Posterior vena cava (tissue), 2 donors: ENCODE results near the gene CAMTA1. TPM values are rescaled to one million over a fixed set of nuclear protein-coding genes. Genes with fewer than 3 reads are reported as not detected.

Experiments
- DNase-seq: peaks from one replicate; pipeline ENCODE4 v3.0.0-alpha.2; 2020; ENCODE audit warnings: low spot score
- intact Hi-C, 2 donors: fragments of 100-400 bp; cut with DNase I; formaldehyde crosslinking; loops; one replicate each; pipeline versions ENCODE4 v1.14.1 to v1.14.2; 2022 to 2023
- total RNA-seq, 2 donors: library from RNA; stranded (reverse); fragmentation: NEBNext Ultra II Directional; extraction: Animal tissue kit (Norgen Biotek cat#: 25700); gene quantifications; one replicate each; pipeline ENCODE4 v1.2.1, GENCODE V29; 2021
- donor health status: DM: yes; HTN: yes; CAD: no.
- donor health status: DM: yes; HTN: yes; CAD: no.

CAMTA1 gene
- total RNA-seq, 2 donors from 2014 or later: 65.1 to 76.4 TPM

DNA sequence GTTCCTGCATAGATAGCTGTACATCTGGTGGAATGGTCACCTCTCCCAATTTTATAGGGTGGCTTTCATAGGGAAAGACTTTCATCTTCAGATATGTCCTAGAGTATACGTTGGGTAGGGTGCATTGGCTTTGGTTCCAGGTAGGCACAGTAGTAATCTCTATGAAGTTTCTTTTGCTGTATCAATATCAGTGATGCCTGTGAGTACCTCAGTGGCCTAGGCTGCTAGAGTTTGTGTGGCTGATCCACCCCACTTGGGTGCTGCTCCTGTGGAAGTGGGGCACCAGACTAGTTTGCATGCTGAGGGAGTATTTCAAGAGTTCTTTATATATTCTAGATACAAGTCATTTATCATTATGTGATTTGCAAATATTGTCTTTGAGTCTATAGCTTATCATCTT, 615.3 kb downstream of the CAMTA1 start:
- intact Hi-C loops: no loop called here

DNA sequence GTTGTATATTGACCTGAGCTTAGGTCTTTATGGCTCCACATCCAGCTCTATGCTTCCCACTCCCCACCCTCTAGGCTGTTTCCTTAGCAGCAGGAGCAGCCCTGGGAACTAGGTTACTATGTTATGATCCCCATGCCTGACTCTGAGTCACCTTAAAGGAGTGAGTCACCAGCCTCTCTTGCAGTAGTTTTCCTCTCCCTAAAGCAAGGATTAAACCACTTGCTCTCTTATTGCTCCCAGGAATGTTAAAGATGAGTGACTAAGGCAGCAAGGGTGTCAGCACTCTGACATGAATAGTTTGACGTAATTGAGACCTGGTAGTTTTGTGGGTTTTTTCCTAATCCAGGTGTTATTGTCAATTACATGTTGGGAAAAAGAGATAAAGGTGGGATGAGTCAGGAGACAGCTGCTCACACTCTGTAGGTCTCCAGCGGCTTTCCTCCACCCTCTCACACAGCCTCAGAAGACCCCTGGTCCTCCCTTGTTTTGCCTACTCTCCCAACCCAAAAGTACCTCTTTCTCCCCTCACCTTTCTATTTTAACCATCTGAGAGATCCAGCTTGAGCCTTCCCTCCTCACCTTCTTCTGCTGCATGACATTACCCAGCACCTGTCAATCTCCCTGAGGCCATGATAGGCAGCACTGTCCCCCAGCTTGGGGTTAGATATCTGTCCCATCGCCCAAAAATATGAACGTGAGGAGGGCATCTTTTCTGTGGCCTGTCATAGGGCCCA, 616.7 kb downstream of the CAMTA1 start:
- intact Hi-C loops: no loop called here
- DNase-seq: no peak

More for the DNA sequence above, 615.3 kb downstream of the CAMTA1 start:
- DNase-seq: no peak

DNA sequence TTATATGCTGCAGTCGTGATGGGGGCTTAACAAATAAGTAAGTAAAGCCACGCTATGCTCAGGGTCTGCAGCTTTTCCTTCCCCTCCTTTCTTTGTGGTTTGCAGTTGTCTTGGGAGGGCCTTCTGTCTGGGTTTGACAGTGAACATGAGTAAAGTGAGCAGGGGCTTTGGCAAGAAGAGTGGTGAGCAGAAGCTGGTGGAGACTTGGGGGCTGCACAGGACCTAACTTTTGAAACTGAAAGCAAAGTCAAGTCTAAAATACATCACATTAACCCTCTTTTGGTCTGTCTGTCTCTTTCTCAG, 617.2 kb downstream of the CAMTA1 start:
- intact Hi-C loops: no loop called here
- no peak for DNase-seq

DNA sequence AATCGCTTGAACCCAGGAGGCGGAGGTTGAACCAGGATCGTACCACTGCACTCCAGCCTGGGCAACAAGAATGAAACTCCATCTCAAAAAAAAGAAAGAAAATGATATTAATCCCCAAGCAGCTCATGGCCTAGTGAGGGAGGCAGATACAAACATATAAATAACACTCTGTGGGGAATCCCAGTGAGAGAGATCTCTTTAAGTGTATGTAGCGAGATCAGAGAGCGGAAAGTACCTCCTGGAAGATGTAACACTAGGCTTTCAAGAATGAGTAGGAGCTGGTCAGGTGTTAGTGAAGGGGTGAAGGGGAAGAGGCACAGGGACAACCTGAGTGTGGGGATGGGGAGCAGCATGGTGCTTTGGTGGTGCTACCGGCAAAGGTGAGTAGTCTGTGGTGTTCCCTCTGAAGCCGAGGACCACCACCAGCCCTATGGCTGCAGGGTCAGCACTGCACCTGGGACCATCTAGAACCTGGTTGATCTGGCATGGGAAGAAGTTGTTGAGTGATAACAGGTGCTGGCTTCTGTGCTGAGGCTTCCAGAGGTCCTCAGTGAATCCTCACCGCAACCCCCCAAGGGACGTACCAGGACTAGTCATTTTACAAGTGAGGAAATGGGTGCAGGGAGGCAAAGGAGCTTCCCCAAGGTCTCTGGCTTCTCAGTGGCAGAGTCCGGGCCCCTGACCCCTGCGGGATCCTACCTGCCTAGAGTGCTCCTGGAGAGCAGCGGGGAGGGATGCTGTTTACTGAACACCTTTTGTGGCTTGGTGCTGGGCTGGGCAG, 618.2 kb downstream of the CAMTA1 start:
- DNase-seq: no peak
- intact Hi-C loops: no loop called here

DNA sequence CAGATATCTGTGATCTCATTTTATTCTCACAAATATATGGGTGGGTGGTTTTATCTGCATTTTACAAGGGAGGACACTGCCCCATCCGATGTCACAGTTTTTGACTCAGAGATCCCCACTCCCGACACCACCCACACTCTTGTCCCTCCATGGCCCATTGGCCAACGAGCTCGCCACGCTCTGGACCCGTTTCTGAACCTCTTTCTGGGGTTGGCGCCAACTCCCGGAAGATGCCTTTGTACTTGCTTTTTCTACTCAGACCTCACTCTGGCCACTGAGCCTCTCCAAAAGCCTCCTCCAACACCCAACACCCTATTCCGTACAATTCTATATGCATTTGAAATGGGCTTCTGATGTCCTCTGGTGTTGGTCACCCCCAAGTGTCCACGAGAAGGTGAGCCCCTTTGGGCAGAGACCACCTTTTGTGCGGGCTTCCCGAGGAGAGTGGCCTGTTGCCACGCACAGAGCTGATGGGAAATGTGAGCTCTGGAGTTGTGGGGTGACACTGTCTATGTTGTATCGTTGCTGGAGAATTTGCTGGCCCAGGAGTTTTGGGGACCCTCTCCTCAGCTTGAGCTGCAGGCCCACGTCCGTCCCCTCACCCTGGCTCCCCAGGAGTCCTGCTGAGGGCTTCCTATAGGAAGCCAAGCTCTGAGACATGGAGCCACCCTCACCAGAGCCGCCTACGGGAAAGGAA, 618.9 kb downstream of the CAMTA1 start:
- no peak for DNase-seq

DNA sequence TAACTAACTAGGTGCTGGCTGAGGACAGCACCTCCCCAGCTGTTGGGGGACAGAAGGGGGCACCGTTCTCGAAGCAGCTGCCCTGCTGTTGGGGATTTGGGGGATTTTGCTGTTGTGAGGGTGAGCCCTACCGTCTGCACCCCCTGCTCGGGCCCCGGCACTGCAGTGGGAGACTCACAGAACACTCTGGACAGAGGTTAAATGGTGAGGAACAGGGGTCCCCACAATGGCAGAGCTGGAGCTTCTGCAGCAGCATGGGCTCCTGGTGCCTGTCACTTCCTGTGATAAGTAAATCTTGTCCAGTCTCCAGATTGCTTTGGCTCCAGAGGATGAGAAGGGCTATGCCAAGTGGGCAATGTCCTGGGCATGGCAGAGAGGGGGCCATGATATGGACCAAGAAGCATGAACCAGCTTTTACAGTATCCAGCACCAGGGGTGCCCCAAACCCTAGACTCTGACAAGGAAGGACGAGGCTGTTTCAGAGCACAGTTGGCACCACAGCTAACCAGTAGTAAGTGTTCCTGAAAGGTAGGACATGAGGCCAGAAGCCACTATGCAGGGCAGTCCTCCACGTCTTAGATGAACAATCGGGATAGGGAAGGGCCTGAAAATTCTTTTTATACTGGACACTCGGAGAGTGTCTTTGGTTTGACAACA, 620.7 kb downstream of the CAMTA1 start:
- no peak for DNase-seq
- intact Hi-C loops: no loop called here

More for the DNA sequence above, 618.9 kb downstream of the CAMTA1 start:
- intact Hi-C loops: no loop called here

DNA sequence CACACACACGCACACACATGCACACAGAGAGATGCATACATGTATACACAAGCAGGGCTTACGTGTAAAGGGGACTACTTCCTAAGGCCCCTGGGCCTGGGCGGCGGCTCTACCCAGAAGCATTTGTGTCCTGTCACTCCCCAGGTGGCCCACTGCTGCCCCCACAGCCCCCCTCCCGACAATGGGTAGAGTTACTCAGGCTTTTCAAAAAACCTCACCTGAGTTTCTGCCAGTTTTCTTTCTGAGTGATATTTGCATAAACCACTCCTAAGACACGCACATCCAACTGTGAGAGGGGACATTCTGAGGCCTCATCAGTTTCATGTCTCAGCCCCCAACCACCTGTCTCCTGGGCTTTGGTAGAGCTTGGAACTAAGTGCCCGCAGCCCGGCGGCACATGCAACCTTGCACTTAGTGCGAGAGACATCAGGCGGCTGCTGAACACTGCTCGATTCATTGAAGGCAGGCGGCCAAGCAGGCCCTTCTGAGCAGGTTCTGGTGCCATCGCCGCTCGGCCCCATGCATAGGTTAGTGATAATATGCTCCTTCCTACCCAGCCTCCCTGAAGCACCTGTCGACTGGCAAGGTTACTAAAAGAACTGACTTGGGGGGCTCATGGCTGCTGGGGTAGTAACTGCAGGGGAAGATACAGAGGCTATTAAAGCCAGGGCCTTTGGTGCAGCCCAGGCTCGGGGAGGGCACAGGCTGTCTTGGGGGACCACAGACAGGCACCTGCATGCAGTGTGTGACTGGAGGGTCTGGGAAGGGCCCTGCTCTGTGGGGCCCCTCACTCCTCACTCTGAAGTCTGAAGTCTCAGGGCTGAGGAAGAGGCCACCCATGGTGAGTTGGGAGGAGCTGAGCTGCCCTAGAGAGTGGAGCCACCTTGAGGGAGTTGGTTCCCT, 621.6 kb downstream of the CAMTA1 start:
- intact Hi-C loops: no loop called here
- no peak for DNase-seq

DNA sequence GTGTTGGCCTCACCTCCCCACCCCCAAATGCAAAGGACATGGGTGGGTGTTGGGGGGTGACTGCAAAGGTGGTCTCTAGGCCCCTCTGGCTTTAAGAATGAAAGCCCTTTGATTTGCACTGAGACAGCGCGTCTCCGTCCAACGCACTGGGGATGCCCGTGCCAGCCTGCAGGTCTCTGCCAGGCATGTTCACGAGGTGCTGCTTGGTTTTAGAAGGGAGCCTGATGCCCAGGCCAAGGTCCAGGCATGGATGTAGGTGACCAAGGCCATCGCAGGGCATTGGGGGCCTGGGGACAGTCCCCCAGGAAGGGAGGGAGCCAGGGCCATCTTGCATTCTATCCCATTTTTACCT, 622.3 kb downstream of the CAMTA1 start:
- DNase-seq: no peak
- intact Hi-C loops: no loop called here

DNA sequence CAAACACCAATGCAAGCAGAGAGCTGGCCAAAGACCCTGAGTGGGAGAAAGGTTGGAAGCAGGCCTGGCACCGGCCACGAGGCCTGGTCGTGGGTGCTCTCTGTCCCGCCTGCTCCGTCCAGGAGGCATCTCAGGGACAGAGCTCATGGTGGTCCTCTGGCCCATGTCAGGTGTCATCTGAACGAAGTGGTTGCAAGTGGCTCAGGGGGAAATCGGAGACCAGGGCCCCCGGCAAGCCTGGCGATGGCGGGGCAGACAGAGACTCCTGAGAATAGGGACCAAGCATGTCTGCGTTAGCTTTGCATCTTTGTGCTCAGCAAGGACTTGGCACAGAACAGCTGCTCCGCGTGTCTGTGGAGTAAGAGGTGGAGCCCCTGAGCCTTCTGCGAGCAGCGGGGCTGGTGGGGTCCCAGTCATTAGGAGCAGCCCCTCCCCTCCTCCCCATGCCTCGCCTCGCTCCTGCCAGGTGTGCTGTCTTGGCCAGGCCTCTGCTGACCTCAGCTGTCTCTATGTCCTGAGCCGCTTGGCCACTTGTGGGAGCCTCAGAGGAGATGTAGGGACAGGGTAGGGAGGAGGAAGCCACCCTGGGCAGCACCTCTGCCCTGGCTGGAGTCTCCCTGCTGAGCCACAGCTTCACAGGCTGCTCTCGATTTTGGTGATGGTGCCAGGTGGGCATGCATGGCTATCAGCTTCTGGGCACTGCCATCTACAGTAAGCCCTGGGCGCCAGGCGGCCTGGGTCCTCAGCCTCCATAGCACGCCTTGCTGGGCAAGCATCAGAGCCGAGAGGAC, 622.9 kb downstream of the CAMTA1 start:
- DNase-seq: no peak

DNA sequence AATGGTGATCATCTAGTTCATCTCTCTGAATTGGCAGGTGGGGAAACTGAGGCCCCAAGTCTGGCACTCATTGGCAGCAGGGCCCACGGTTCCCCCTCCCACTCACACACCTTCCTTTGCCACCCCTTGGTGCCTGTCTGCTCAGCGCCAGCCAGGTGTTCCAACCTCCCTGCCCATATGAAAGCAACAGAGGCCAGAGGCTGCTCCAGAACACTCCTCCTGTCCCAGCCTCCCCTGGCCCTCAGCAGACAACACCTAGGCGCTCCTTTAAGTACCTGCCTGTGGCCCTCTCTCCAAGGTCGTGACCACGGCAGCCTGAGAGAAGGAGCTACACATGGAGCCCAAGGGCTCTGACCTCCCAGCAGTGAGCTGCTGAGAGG, 623.5 kb downstream of the CAMTA1 start:
- DNase-seq: no peak
- intact Hi-C loops: no loop called here

More for the DNA sequence above, 622.9 kb downstream of the CAMTA1 start:
- intact Hi-C loops: no loop called here

DNA sequence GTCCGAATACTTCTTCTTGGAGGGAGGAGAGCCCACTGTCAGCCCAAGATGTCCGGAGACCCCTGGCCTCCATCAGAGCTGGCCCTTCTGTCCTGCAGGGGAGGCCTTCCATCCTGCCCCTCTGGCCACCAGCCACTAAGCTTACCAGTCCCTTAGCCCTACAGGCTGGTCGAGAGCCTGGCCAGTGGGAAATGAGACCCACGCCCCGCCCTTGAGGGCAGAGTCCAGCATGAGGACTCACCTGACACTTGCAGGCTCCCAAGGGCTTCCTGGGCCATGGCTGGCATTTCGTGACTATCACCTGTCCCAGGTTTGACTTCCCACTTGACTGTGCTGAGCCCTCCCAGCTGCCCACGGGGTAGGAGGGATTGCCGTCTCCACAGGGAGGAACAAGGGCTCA, 624.0 kb downstream of the CAMTA1 start:
- no peak for DNase-seq
- intact Hi-C loops: no loop called here

DNA sequence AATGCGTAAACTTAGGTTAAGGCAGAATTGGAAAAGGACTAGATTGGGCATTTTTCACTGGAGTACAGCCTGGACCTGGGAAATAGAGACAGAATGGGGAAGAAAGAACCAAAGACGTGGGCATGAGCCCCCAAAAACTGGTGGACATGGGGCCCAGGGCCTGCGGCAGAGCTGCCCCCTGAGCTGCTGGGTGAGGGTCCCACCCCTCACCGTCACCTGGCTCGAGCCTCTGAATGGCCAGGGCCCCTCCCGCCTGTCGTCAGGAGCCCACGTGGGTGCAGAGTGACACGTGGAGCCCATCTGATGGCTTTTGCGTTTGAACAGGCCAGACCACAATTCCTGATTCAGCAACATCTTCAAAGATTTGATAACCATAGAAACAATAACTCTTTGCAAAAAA, 624.9 kb downstream of the CAMTA1 start:
- no peak for DNase-seq
- intact Hi-C loops: no loop called here

DNA sequence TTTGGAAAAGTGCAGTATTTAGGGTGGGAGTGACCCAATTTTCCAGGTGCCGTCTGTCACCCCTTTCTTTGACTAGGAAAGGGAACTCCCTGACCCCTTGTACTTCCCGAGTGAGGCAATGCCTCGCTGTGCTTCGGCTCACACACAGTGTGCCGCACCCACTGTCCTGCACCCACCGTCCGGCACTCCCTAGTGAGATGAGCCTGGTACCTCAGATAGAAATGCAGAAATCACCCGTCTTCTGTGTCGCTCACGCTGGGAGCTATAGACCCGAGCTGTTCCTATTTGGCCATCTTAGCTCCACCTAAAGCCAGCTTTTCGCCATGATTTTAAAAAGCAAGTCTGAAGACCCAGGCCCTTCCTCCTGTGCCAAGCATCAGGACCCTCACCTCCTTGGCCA, 632.4 kb downstream of the CAMTA1 start:
- intact Hi-C loops: loop anchor here in 1 of 2 donors (2.0 kb wide), 1 partner anchor 55 kb away; no protein-coding TSS in a partner anchor
- DNase-seq: peak; percentile 62

DNA sequence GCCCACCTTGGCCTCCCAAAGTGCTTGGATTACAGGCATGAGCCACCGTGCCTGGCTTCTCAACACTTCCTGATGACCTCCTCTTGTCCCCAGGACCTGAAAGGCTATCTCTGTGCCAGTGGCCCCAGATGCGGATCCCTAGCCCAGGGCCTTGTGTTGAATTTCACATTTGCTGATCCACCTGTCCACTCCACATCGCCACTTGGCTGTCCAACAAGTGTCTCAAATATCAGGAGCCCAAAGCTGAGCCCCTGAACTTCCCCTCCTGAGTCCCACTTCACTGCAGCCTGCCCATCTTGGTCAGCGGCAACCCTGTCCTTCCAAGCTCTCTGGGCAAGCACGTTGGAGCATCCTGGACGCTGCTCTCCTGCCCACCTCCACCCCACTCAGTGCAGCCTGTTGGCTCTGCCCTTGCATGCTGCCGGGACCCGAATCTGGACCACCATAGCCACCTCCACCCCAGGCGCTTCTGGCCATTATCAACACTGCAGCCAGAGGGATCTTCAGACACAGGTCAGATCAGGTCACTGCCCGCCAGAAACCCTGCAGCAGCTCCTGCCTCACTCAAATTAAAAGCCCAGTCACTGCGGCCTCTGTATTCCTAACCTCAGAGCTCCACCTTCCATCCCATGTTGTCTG, 633.3 kb downstream of the CAMTA1 start:
- DNase-seq: peak; percentile 63
- intact Hi-C loops: no loop called here

DNA sequence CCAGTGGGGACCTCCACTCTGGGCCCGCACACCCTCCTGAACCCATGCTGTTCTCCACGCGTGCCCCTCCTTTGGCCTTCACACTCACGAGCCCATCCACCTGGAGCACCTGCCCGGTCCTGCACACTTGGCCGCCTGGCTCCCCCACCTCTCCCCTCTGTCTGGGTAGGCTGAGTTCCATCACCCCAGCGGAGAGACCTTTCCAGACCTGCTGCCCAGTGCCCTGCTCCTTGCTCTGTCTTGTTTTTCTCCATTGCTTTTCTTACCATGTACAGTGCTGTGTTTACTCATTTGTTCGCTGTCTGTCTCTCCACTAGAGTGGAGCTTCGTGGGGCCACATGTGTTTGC, 634.8 kb downstream of the CAMTA1 start:
- peak; percentile 48 for DNase-seq

DNA sequence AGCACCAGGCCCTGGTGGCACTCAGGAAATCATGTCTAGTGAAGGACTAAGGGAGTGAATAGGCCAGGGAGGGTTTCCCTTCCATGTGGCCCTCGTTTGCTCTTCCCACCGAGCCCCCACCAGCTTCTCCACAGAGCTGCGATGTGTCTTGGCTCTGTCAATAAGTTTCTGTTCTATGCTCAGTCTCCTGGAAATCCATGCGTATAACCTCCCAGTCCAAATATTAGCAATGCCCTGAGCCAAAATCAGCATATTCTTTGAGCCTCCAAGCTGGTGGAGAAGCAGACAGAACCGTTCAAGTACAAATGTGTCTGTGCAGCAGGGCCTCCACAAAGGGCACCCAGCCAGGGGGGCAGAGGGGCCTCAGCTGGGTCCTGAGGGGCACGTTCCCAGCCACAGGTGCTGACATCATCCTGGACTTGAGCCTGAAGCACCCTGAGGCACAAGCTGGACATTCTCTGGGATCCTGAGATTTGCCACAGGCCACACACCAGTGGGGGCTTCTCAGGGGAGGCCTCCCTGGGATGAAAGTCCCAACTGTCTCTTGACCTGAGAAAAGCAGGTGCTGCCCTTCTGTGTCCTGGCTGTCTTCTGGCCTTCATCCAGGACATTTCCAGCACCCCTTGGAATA, 635.3 kb downstream of the CAMTA1 start:
- intact Hi-C loops: no loop called here
- peak; percentile 43 for DNase-seq

More for the DNA sequence above, 634.8 kb downstream of the CAMTA1 start:
- intact Hi-C loops: no loop called here

DNA sequence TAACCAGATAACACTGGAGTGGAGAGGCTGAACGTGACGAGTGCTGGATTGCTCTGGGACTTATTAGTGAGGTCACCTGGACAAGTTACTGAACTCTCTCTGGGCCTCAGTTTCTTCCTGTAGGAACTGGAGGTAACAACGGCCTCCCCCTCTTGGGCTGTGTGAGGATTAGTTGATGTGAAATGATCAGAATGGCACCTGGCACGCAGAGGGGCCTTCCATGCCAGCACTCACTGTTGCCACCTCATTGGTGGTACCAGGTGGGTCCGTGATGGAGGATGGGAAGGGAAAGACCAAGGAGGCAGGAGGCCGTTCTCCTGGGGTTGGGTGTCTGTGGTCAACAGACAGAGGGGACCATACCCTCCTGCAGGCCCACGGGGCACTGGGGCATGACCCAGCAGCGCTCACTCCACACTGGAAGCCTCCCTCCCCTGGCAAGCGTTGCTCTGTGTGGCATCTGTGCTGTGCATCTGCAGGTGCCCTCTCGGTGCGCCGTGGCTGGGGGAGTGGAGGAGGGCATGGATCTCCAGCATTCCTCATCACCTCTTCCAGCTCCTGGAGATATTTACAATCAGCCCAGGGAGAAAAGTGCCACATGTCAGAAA, 636.3 kb downstream of the CAMTA1 start:
- intact Hi-C loops: no loop called here
- peak; percentile 59 for DNase-seq
